Upper lobe of left lung (tissue), 6 donors: Measurements from ENCODE around the gene CRHR2. TPM values are rescaled to one million over a fixed set of nuclear protein-coding genes. Genes with fewer than 3 reads are reported as not detected.

Source experiments
- ATAC-seq, 2 donors: fragments of 200-7000 bp; cut with Tn5 transposase; one replicate each; pipeline ENCODE4 v1.9.1; 2022; ENCODE audit warnings: mild to moderate bottlenecking in 2 of 2, moderate library complexity in 2 of 2; ENCODE audit not compliant: low FRiP score in 2 of 2
- DNase-seq, 2 donors: peaks; one replicate each; pipeline ENCODE4 v3.0.0-alpha.2; 2019 to 2020
- H3K27ac ChIP-seq, 4 donors: fragments of 200-600 bp; sonication (generic); one replicate each; pipeline ENCODE4 v1.5.1; 2016 to 2019
- H3K27me3 ChIP-seq, 4 donors: fragments of 200-600 bp; sonication (generic); one replicate each; pipeline ENCODE4 v1.5.1; 2017 to 2019
- H3K36me3 ChIP-seq, 4 donors: fragments of 200-600 bp; sonication (generic); one replicate each; pipeline ENCODE4 v1.5.1; 2016 to 2019
- H3K4me1 ChIP-seq, 4 donors: fragments of 200-600 bp; sonication (generic); one replicate each; pipeline ENCODE4 v1.5.1; 2018 to 2019
- H3K4me3 ChIP-seq, 4 donors: fragments of 200-600 bp; sonication (generic); one replicate each; pipeline ENCODE4 v1.5.1; 2017 to 2019; ENCODE audit warnings: mild to moderate bottlenecking in 2 of 4, moderate library complexity in 1 of 4
- H3K9me3 ChIP-seq, 4 donors: fragments of 200-600 bp; sonication (generic); one replicate each; pipeline ENCODE4 v1.5.1; 2018 to 2019
- EP300 ChIP-seq, 4 donors: sonication (generic); formaldehyde crosslinking; IDR thresholded peaks; one replicate each; pipeline ENCODE4 v1.5.1; 2017; ENCODE audit warnings: antibody characterized with exemption in 4 of 4, control low read depth in 2 of 4
- POLR2A ChIP-seq, 4 donors: fragments of 450-650 bp; IDR thresholded peaks; one replicate each; pipeline ENCODE4 v1.5.1; 2016 to 2017; ENCODE audit warnings: antibody characterized with exemption in 4 of 4, mild to moderate bottlenecking in 2 of 4
- POLR2AphosphoS5 ChIP-seq, 2 donors: sonication (generic); formaldehyde crosslinking; IDR thresholded peaks; one replicate each; pipeline ENCODE4 v1.5.1; 2017; ENCODE audit warnings: antibody characterized with exemption in 2 of 2
- WGBS, 2 donors: methylation state at CpG; one replicate each; pipeline ENCODE4 v1.1.5; 2017 to 2018; 5-methylcytosine and 5-hydroxymethylcytosine counted together
- total RNA-seq, 6 donors: library from RNA; depleted of rRNA in 4 of 6; stranded (reverse); fragments of >200 nt in 4 of 6; gene quantifications; one replicate each; pipeline versions ENCODE4 v1.1.0 to v1.2.1, GENCODE V29; 2016 to 2021
- TF ChIP-seq, protein P1 (sequence below), 6 experiments: fragments of 450-650 bp in 4 of 6; fragments of 200-600 bp in 2 of 6; sonication (generic) in 2 of 6; IDR thresholded peaks; one replicate each; pipeline ENCODE4 v1.5.1; 2016 to 2019; ENCODE audit warnings: antibody characterized with exemption in 6 of 6
- donor health status: DM: no; HTN: no; CAD: no; lungs with moderate emphysema.
- donor health status: DM: no; HTN: yes; CAD: no; lungs with severe emphysema.

CRHR2 gene
- total RNA-seq, 6 donors from 2014 or later: 0.10 to 1.0 (median 0.44) TPM; not detected in 2

DNA sequence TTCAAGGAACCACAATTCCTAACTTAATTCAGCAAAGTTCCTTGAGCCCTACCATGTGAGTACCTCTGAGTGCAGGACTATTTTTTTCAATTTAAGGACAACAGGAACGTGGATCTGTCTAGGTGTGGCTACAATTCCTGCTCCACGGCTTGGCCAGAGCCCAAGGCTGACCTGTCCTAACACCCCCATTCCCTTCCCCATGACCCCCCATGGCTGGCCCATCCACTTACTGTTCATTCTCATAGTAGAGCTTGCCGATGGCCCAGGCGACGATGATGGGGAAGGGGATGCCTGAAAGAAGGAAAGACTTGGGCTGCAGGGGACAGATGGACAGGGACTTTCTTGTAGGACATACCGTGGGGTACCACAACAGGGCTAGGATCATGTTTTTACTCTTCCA is 20.3 kb downstream of the CRHR2 start:
- DNase-seq (no peak), ATAC-seq (no peak)
- TF ChIP-seq EP300 (IDR thresholded peaks at IDR 0.05): no peak
- TF ChIP-seq POLR2AphosphoS5 (IDR thresholded peaks at IDR 0.05): no peak
- TF ChIP-seq POLR2A (IDR thresholded peaks at IDR 0.05): no peak
- TF ChIP-seq, protein P1, sequence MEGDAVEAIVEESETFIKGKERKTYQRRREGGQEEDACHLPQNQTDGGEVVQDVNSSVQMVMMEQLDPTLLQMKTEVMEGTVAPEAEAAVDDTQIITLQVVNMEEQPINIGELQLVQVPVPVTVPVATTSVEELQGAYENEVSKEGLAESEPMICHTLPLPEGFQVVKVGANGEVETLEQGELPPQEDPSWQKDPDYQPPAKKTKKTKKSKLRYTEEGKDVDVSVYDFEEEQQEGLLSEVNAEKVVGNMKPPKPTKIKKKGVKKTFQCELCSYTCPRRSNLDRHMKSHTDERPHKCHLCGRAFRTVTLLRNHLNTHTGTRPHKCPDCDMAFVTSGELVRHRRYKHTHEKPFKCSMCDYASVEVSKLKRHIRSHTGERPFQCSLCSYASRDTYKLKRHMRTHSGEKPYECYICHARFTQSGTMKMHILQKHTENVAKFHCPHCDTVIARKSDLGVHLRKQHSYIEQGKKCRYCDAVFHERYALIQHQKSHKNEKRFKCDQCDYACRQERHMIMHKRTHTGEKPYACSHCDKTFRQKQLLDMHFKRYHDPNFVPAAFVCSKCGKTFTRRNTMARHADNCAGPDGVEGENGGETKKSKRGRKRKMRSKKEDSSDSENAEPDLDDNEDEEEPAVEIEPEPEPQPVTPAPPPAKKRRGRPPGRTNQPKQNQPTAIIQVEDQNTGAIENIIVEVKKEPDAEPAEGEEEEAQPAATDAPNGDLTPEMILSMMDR (IDR thresholded peaks at IDR 0.05): no peak
- Histone ChIP-seq H3K4me3 (no peak overlapping the region), H3K27ac (no peak overlapping the region), H3K27me3 (no peaks in the 10 kb centered on the region), H3K9me3 (no peaks in the 10 kb centered on the region), H3K4me1 (no peaks in the 10 kb centered on the region), H3K36me3 (no peaks in the 10 kb centered on the region)
- WGBS, 2 donors: 87 to 90% methylated on average over 6 of the region's 6 CpGs

DNA sequence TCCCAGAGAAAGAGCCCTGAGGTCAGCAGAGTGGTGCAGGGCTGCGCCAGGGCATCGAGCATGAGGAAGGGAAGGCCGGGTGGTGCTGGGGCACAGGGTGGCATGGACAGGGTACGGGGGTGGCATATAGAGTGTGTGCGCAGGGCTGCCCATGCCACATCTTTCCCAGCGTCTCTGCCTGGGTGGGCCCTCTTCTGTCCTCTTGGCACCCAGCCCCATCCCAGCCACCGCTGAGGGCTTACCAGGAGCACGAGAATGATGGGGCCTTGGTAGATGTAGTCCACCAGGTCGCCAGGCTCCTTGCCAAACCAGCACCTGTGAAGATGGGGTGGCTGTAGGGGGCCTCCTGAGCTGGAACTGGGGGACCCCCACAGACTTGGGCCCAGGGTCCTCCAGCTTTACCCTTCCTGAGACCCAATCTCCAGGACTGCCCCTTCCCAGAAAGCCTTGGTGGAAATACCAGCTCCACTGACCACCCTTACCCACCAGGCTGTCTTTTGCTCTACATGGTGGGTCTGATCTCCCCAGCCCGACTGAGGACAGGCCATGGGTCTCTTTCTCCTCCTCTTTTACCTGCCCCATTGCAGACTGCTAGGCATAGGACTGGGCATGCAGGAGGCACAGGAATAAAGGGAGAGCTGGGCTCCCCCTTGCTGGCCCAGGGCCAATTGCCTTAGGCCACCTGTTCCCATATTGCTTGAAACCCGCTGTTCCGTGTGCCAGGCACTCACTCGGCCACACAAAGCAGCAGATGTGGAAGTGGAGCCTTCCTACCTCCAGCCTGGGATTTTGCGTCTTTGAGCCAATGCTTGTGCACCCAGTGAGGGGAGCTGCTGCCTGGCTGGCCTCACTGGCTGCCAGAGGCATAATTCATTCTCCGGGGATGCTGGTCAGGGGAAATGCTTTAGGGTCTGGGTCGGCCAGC is 21.7 kb downstream of the CRHR2 start:
- ATAC-seq (no peak), DNase-seq (no peak)
- Histone ChIP-seq H3K9me3 (no peaks in the 10 kb centered on the region), H3K27me3 (no peaks in the 10 kb centered on the region), H3K36me3 (no peaks in the 10 kb centered on the region), H3K4me3 (no peak overlapping the region), H3K27ac (no peak overlapping the region), H3K4me1 (no peaks in the 10 kb centered on the region)
- TF ChIP-seq POLR2A (IDR thresholded peaks at IDR 0.05): no peak
- TF ChIP-seq, protein P1 (IDR thresholded peaks at IDR 0.05): no peak
- TF ChIP-seq POLR2AphosphoS5 (IDR thresholded peaks at IDR 0.05): no peak
- TF ChIP-seq EP300 (IDR thresholded peaks at IDR 0.05): no peak
- 83 to 86% methylated on average over 12 to 16 of the region's 16 CpGs for WGBS, 2 donors

DNA sequence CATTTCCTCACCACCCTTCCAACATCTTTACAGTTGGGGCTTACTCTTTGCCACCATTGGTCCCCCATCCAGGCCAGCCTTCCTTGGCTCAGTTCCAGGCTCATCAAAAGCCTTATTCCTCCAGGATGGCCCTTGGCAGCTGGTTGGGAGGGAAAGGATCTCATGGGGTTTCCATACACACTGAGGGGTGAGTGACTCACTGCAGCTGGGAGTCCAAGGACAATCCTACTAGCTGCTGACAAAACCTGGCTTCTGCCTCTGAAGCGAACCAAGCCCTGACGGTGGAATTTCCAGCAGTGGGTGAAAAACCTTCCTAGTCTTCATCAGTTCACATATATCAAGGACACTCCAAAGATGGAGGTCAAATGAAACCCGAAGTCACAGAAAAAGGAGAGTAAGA is 22.9 kb downstream of the CRHR2 start:
- ATAC-seq (no peak), DNase-seq (no peak)
- TF ChIP-seq EP300 (IDR thresholded peaks at IDR 0.05): no peak
- TF ChIP-seq, protein P1 (IDR thresholded peaks at IDR 0.05): no peak
- TF ChIP-seq POLR2AphosphoS5 (IDR thresholded peaks at IDR 0.05): no peak
- TF ChIP-seq POLR2A (IDR thresholded peaks at IDR 0.05): no peak
- Histone ChIP-seq H3K27me3 (no peaks in the 10 kb centered on the region), H3K36me3 (no peaks in the 10 kb centered on the region), H3K4me3 (no peak overlapping the region), H3K9me3 (no peaks in the 10 kb centered on the region), H3K27ac (no peak overlapping the region), H3K4me1 (no peaks in the 10 kb centered on the region)
- WGBS, 2 donors: 83 to 92% methylated on average over 3 of the region's 3 CpGs

DNA sequence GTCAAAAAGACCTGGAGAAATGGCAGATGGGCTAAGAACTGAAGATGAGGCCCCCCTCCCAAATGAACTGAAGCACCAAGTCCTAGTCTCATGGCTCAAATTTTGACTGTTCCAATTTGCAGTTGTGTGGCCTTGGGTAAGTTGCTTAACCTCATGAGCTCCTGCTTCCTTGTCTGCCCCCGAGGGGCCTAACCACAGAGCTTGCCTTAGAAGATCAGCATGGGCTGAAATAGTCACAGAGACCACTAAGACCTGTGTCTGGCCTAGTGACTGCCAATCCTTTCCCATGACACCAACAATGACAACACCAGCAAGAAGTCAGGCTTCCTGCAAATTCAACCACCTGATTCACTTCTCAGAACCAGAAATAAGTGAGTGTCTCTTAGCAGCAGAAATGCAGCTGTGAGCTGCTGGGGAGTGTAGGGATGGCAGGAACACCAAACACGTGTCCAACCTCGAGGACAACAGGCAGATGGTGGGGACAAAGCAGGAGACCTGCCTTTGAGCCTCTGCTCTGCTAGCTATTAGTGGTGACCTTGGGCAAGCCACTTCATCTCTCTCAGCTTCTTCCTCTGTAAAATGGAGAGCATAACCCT is 23.7 kb downstream of the CRHR2 start:
- ATAC-seq (no peak), DNase-seq (no peak)
- TF ChIP-seq EP300 (IDR thresholded peaks at IDR 0.05) (no peak), POLR2AphosphoS5 (IDR thresholded peaks at IDR 0.05) (no peak)
- no peak overlapping the region for H3K4me3 ChIP-seq
- H3K27ac ChIP-seq: no peak overlapping the region
- H3K36me3 ChIP-seq: no peaks in the 10 kb centered on the region
- no peaks in the 10 kb centered on the region for H3K27me3 ChIP-seq
- WGBS, 2 donors: 62 to 86% methylated on average over 1 to 3 of the region's 3 CpGs
- no peaks in the 10 kb centered on the region for H3K4me1 ChIP-seq
- H3K9me3 ChIP-seq: no peaks in the 10 kb centered on the region

DNA sequence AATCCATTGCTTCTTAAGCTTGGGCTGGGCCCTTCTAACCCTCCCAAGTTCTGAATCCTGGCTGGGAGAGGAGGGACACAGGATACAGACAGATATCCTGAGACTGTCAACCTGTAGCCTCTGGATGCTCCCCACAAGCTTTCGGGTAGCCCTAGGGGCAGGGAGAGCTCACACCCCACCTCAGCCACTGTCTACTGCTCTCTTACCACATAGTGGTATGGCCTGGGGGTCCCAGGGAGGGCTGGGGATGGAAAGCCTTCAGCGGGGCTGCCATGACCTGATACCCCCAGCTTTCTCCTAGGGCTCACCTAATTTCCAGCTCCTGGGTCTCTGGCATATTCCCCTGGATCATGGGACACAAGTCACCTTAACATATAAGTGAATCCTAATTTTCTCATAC is 25.1 kb downstream of the CRHR2 start:
- no peak for TF ChIP-seq EP300 (IDR thresholded peaks at IDR 0.05)
- DNase-seq: no peak
- 96 to 100% methylated on average over 2 of the region's 2 CpGs for WGBS, 2 donors

More for the DNA sequence above, 25.1 kb downstream of the CRHR2 start:
- ATAC-seq: no peak
- no peak overlapping the region for H3K4me3 ChIP-seq
- H3K4me1 ChIP-seq: no peaks in the 10 kb centered on the region
- no peak overlapping the region for H3K27ac ChIP-seq
- H3K27me3 ChIP-seq: no peaks in the 10 kb centered on the region
- no peaks in the 10 kb centered on the region for H3K36me3 ChIP-seq
- H3K9me3 ChIP-seq: no peaks in the 10 kb centered on the region
